SK-N-MC (cell line): ENCODE measurements around the gene PTHLH.

Source experiments
- DNase-seq: peaks from one replicate; pipeline ENCODE4 v3.0.0-alpha.2; 2011; ENCODE audit warnings: low read depth, low spot score
- H3K27ac ChIP-seq: fragments of 200-600 bp; sonication (generic); 2 replicates; pipeline ENCODE4 v1.5.1; 2016; ENCODE audit warnings: mixed run types
- H3K36me3 ChIP-seq: fragments of 200-600 bp; sonication (generic); 2 replicates; pipeline ENCODE4 v1.6.1; 2017; ENCODE audit warnings: antibody characterized with exemption, low read length, mixed read lengths; ENCODE audit not compliant: insufficient read depth
- H3K4me3 ChIP-seq: fragments of 200-600 bp; sonication (generic); 2 replicates; pipeline ENCODE4 v1.5.1; 2016
- H3K9ac ChIP-seq: fragments of 200-600 bp; sonication (generic); 2 replicates; pipeline ENCODE4 v1.8.0; 2017; ENCODE audit warnings: mixed run types, mixed read lengths; ENCODE audit not compliant: insufficient read length
- H3K9me3 ChIP-seq: fragments of 200-600 bp; sonication (generic); 2 replicates; pipeline ENCODE4 v1.6.1; 2017; ENCODE audit warnings: low read depth, mild to moderate bottlenecking, antibody characterized with exemption, low read length, moderate library complexity, mixed read lengths
- EZH2 ChIP-seq: fragments of 200-600 bp; sonication (generic); IDR thresholded peaks from one replicate; pipeline ENCODE4 v1.6.1; 2017; ENCODE audit warnings: antibody characterized with exemption
- FOXP2 ChIP-seq: optimal IDR thresholded peaks from 2 replicates; pipeline ENCODE3; 2011; ENCODE audit warnings: mild to moderate bottlenecking, moderate library complexity; ENCODE audit not compliant: insufficient read depth; ENCODE audit errors: extremely low read length, control extremely low read depth
- POLR2AphosphoS5 ChIP-seq: IDR thresholded peaks from 2 replicates; pipeline ENCODE4 v1.6.1; 2012; ENCODE audit warnings: mild to moderate bottlenecking, low read depth, low read length, borderline replicate concordance

PTHLH gene

GRCh38 chr12:27937768-27938167 is 34.8 kb downstream of the PTHLH start:
- no peaks in the 10 kb centered on the region for H3K9me3 ChIP-seq
- no peak overlapping the region for H3K27ac ChIP-seq
- TF ChIP-seq FOXP2: no peak
- TF ChIP-seq EZH2: no peak
- TF ChIP-seq POLR2AphosphoS5: no peak
- no peaks in the 10 kb centered on the region for H3K36me3 ChIP-seq
- DNase-seq: no peak
- no peak overlapping the region for H3K4me3 ChIP-seq
- H3K9ac ChIP-seq: no peak overlapping the region

DNA sequence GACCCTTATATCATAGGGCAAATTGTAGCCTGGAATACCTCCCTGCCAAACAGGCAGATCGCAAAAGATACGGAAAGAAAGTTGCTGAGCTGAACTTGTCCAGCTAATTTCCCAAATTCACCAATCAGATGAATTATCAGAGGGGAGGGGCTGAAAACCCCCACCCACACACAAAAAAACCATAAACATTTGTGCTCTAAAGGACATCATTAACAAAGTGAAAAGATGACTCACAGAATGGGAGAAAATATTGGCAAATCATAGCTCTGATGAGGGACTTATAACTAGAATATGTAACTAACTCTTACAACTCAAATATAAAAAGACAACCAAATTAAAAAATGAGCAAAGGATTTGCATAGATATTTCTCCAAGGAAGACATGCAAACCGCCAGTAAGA is 36.3 kb downstream of the PTHLH start:
- Histone ChIP-seq H3K27ac (no peak overlapping the region), H3K4me3 (no peak overlapping the region), H3K9me3 (no peaks in the 10 kb centered on the region), H3K9ac (no peak overlapping the region), H3K36me3 (no peaks in the 10 kb centered on the region)
- no peak for TF ChIP-seq EZH2
- TF ChIP-seq FOXP2: no peak
- no peak for TF ChIP-seq POLR2AphosphoS5
- DNase-seq: no peak

- Histone ChIP-seq H3K9ac (no peak overlapping the region), H3K9me3 (no peaks in the 10 kb centered on the region), H3K27ac (no peak overlapping the region), H3K4me3 (no peak overlapping the region), H3K36me3 (no peaks in the 10 kb centered on the region)
- DNase-seq: no peak
- no peak for TF ChIP-seq FOXP2
- no peak for TF ChIP-seq POLR2AphosphoS5
- TF ChIP-seq EZH2: no peak
Observed at GRCh38 chr12:27934276-27934675, 38.3 kb downstream of the PTHLH start.

DNA sequence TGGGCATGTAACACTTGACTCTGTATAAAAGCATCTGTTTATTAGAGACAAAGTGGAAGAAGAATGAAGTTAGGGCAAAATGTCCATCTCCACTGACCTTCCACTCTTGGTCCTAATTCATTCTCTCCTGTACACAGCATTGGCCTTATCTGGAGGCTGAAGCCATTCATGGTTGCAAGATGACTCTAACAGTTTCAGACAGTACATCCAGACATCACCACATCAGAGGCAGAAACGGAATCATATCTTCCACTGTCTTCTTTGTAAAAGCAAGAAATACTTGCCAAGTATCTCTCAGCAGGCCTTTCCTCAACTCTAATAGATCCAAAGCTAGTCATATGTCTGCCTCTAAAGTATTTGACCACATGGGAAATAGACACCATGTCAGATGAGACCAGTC is 41.1 kb downstream of the PTHLH start:
- no peaks in the 10 kb centered on the region for H3K9me3 ChIP-seq
- no peak for DNase-seq
- no peak overlapping the region for H3K4me3 ChIP-seq
- no peak overlapping the region for H3K27ac ChIP-seq
- H3K9ac ChIP-seq: no peak overlapping the region
- H3K36me3 ChIP-seq: no peaks in the 10 kb centered on the region
- TF ChIP-seq FOXP2 (no peak), EZH2 (no peak), POLR2AphosphoS5 (no peak)

DNA sequence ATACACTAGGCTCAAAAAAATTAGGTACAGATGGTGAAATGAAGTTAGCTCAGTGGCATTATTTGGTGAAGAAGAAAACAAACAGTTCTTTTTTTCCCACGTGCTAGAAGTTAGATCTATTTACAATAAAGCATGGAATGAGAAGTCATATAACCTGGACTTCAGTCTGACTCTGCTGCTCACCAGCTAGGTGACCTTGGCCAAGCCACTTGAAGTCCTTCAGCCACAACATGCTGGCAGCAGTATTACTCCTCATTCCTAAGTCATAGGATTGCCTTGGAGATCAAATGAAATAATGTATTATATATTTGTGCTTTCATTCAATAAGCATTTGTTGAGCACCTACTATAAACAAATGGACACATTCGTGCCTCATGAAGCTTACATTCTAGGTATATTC is 45.2 kb downstream of the PTHLH start:
- H3K9me3 ChIP-seq: no peaks in the 10 kb centered on the region
- H3K36me3 ChIP-seq: no peaks in the 10 kb centered on the region
- no peak for DNase-seq
- H3K9ac ChIP-seq: no peak overlapping the region
- no peak overlapping the region for H3K27ac ChIP-seq
- no peak overlapping the region for H3K4me3 ChIP-seq
- TF ChIP-seq FOXP2 (no peak), EZH2 (no peak), POLR2AphosphoS5 (no peak)

GRCh38 chr12:27924350-27925135 is 48.0 kb downstream of the PTHLH start:
- TF ChIP-seq EZH2 (no peak), POLR2AphosphoS5 (no peak), FOXP2 (no peak)
- DNase-seq: no peak
- Histone ChIP-seq H3K9ac (no peak overlapping the region), H3K4me3 (no peak overlapping the region), H3K27ac (no peak overlapping the region), H3K9me3 (no peaks in the 10 kb centered on the region), H3K36me3 (no peaks in the 10 kb centered on the region)

GRCh38 chr12:27922531-27923139 is 49.9 kb downstream of the PTHLH start:
- Histone ChIP-seq H3K9ac (no peak overlapping the region), H3K4me3 (no peak overlapping the region), H3K36me3 (no peaks in the 10 kb centered on the region), H3K27ac (no peak overlapping the region), H3K9me3 (no peaks in the 10 kb centered on the region)
- no peak for TF ChIP-seq FOXP2
- no peak for TF ChIP-seq POLR2AphosphoS5
- no peak for TF ChIP-seq EZH2
- DNase-seq: no peak

DNA sequence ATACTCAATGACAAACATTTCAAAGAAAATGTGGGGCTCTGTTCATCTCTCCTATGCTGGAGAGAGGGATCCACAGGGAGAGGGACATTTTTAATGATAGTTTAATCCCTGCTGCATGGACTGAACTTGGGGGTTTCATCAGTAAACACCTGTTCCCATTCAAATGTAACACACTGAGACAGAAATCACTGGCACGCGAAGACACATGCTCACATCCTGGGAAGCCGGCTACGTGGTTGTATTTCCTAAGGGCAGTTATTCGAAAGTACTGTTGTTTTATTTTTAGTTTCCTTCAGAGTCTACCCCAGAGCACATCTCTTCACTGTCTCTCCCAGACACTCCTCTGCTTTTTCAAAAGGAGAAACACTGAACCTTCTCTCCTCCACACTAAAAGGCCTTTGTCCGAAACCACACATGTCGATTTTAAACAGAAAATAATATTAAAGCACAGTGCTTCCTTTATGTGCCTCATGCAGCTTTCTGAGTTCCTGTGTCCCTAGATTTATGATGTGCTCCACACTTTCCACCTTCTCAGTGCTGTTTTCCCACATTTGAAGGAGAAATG is 52.8 kb downstream of the PTHLH start:
- Histone ChIP-seq H3K4me3 (no peak overlapping the region), H3K9me3 (no peaks in the 10 kb centered on the region), H3K27ac (no peak overlapping the region), H3K36me3 (no peaks in the 10 kb centered on the region), H3K9ac (no peak overlapping the region)
- no peak for DNase-seq
- TF ChIP-seq EZH2 (no peak), POLR2AphosphoS5 (no peak), FOXP2 (no peak)

GRCh38 chr12:27915536-27915935 is 57.0 kb downstream of the PTHLH start:
- Histone ChIP-seq H3K4me3 (no peak overlapping the region), H3K27ac (no peak overlapping the region), H3K36me3 (no peaks in the 10 kb centered on the region), H3K9ac (no peak overlapping the region), H3K9me3 (no peaks in the 10 kb centered on the region)
- no peak for TF ChIP-seq FOXP2
- no peak for TF ChIP-seq POLR2AphosphoS5
- no peak for TF ChIP-seq EZH2
- DNase-seq: no peak
